Glomerular visceral epithelial cell (primary cell): Measurements from ENCODE around the gene MRFAP1L1.

ENCODE experiments used
- DNase-seq: peaks from one replicate; pipeline ENCODE4 v3.0.0-alpha.2; 2016; ENCODE audit errors: extremely low spot score

MRFAP1L1 gene

GRCh38 chr4:6716018-6716911 is 6.6 kb upstream of the MRFAP1L1 start, which contains the start of gene BLOC1S4:
TSS of gene BLOC1S4 (plus strand) at chr4:6716174. CDS start at chr4:6716210, 36 bp downstream.
- DNase-seq = peak; percentile 94

- DNase-seq = no peak
Measured at GRCh38 chr4:6715704-6716017, 6.0 kb upstream of the MRFAP1L1 start.

- no peak for DNase-seq
Measured at GRCh38 chr4:6714954-6715353, 5.3 kb upstream of the MRFAP1L1 start.

GRCh38 chr4:6710996-6711395 is 1.3 kb upstream of the MRFAP1L1 start:
- DNase-seq = no peak

GRCh38 chr4:6710282-6710681 is 617 bp upstream of the MRFAP1L1 start:
- no peak for DNase-seq

- no peak for DNase-seq
Measured at GRCh38 chr4:6706173-6706572, 3.5 kb downstream of the MRFAP1L1 start.

GRCh38 chr4:6705646-6706045 is 4.0 kb downstream of the MRFAP1L1 start:
- DNase-seq = no peak

- DNase-seq = no peak
Measured at GRCh38 chr4:6703786-6704185, 5.9 kb downstream of the MRFAP1L1 start.

GRCh38 chr4:6702761-6703160 is 6.9 kb downstream of the MRFAP1L1 start:
- no peak for DNase-seq

GRCh38 chr4:6701371-6701770 is 8.3 kb downstream of the MRFAP1L1 start:
- no peak for DNase-seq

- no peak for DNase-seq
Measured at GRCh38 chr4:6699903-6700302, 9.8 kb downstream of the MRFAP1L1 start.

GRCh38 chr4:6699388-6699787 is 10.3 kb downstream of the MRFAP1L1 start:
- no peak for DNase-seq

GRCh38 chr4:6697131-6697530 is 12.5 kb downstream of the MRFAP1L1 start:
- no peak for DNase-seq

GRCh38 chr4:6696611-6697010 is 13.1 kb downstream of the MRFAP1L1 start:
- no peak for DNase-seq

- DNase-seq = no peak
Measured at GRCh38 chr4:6695660-6696610, 13.7 kb downstream of the MRFAP1L1 start.

- no peak for DNase-seq
Measured at GRCh38 chr4:6694177-6694901, 15.3 kb downstream of the MRFAP1L1 start.

- DNase-seq = no peak
Measured at GRCh38 chr4:6693231-6694176, 16.2 kb downstream of the MRFAP1L1 start, which contains the start of gene S100P. TSS of gene S100P (plus strand) at chr4:6693878. CDS start at chr4:6693933, 55 bp downstream.

- no peak for DNase-seq
Measured at GRCh38 chr4:6692806-6693205, 16.9 kb downstream of the MRFAP1L1 start.

- no peak for DNase-seq
Measured at GRCh38 chr4:6692379-6692778, 17.3 kb downstream of the MRFAP1L1 start.

- no peak for DNase-seq
Measured at GRCh38 chr4:6689506-6689960, 20.1 kb downstream of the MRFAP1L1 start.
